OCI-LY7 (cell line): ENCODE data around the gene RGPD5.
"Not testable (repeated sequence)": the region's sequence is repeated elsewhere in the genome, so short reads cannot be mapped to it uniquely, and the experiment has no call there.

Experiments used
- EZH2phosphoT487 ChIP-seq: fragments of 200-600 bp; sonication (generic); IDR thresholded peaks from 2 replicates; pipeline ENCODE4 v1.6.1; 2018; ENCODE audit warnings: low read depth, borderline replicate concordance, mild to moderate bottlenecking, mixed run types, antibody characterized with exemption, low read length, moderate library complexity, mixed read lengths
- TF ChIP-seq, protein P1 (sequence below): fragments of 200-600 bp; sonication (generic); conservative IDR thresholded peaks from 2 replicates; pipeline ENCODE4 v1.5.1; 2014; ENCODE audit warnings: mild to moderate bottlenecking, antibody characterized with exemption, low read length, moderate library complexity, mixed read lengths

DNA sequence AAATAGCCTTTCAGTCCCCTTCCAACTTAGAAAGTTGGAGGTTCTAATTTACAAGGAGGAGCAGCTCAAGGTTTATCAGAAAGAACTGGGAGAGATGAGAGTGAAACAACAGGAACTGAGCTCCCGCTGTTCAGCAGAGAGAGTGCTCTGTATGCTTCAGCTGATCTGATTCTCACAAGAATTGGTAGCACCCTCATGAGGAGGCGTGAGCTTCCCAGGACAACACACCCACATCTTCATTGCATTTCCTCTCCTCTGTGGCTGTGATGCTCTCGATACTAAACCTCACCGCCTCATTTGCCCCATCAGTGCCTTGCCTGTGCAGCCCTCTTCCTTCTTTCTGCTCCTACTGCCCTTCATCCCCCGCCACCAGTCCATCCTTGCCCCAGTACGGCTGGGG lies 42.5 kb upstream of the RGPD5 start:
- TF ChIP-seq, protein P1, sequence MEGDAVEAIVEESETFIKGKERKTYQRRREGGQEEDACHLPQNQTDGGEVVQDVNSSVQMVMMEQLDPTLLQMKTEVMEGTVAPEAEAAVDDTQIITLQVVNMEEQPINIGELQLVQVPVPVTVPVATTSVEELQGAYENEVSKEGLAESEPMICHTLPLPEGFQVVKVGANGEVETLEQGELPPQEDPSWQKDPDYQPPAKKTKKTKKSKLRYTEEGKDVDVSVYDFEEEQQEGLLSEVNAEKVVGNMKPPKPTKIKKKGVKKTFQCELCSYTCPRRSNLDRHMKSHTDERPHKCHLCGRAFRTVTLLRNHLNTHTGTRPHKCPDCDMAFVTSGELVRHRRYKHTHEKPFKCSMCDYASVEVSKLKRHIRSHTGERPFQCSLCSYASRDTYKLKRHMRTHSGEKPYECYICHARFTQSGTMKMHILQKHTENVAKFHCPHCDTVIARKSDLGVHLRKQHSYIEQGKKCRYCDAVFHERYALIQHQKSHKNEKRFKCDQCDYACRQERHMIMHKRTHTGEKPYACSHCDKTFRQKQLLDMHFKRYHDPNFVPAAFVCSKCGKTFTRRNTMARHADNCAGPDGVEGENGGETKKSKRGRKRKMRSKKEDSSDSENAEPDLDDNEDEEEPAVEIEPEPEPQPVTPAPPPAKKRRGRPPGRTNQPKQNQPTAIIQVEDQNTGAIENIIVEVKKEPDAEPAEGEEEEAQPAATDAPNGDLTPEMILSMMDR = not testable (repeated sequence)
- TF ChIP-seq EZH2phosphoT487 = not testable (repeated sequence)
